ENCODE measurements around the gene PRKAG2. TPM values are rescaled to one million over a fixed set of nuclear protein-coding genes. Genes with fewer than 3 reads are reported as not detected.
A peak's percentile ranks its signal among the peaks of the same experiment; 100 is the strongest.

PRKAG2 gene
- 130 TPM for total RNA-seq
- long read RNA-seq, transcript PRKAG2-215 (14 exons, 2,699 nt), result minor isoform, 19 of 137 reads
- long read RNA-seq, transcript PRKAG2-203 (12 exons, 2,318 nt), result major isoform, 57 of 137 reads
- long read RNA-seq, partial matches to known transcripts, result 16 of 137 reads
- long read RNA-seq, other reads (novel, unspliced or antisense), result 44 of 137 reads

- no peaks in the 10 kb centered on the region for H3K9me3 ChIP-seq (replicated peaks)
- DNase-seq, result peak; percentile 80
- H3K27me3 ChIP-seq (ENCODE audit: low read depth), result peaks cover 26% of the 10 kb centered on the region
- H3K4me3 ChIP-seq, result peak within 1 kb of the TSS; percentile 94
- peak within 1 kb of the TSS; percentile 94 for H3K27ac ChIP-seq (replicated peaks)
- TF ChIP-seq CTCF (IDR thresholded peaks at IDR 0.05; ENCODE audit: borderline replicate concordance), result peak; percentile 36
- peaks cover 55% of the 10 kb centered on the region for H3K4me1 ChIP-seq
- H3K36me3 ChIP-seq, result no peaks in the 10 kb centered on the region
- intact Hi-C loops (cut with micrococcal nuclease), result no loop called here
These were observed at the start of gene PRKAG2 for GRCh38 chr7:151876899-151877777. Gene PRKAG2 (minus strand): TSS chr7:151877115. CDS start chr7:151876620, 495 bp downstream.

- Histone ChIP-seq H3K4me3 (no peak overlapping the region), H3K27me3 (ENCODE audit: low read depth) (no peaks in the 10 kb centered on the region), H3K9me3 (replicated peaks) (no peaks in the 10 kb centered on the region), H3K27ac (replicated peaks) (peak overlapping the region; percentile 50), H3K36me3 (no peaks in the 10 kb centered on the region), H3K4me1 (peaks cover 13% of the 10 kb centered on the region)
- no peak for TF ChIP-seq CTCF (IDR thresholded peaks at IDR 0.05; ENCODE audit: borderline replicate concordance)
- DNase-seq, result no peak
- intact Hi-C loops (cut with micrococcal nuclease), result no loop called here
These were observed 49.4 kb upstream of the PRKAG2 start for GRCh38 chr7:151926336-151926712.

GRCh38 chr7:151925446-151926335, 48.8 kb upstream of the PRKAG2 start:
- intact Hi-C loops (cut with micrococcal nuclease), result no loop called here
- Histone ChIP-seq H3K9me3 (replicated peaks) (no peaks in the 10 kb centered on the region), H3K4me3 (no peak overlapping the region), H3K27me3 (ENCODE audit: low read depth) (peaks cover 2% of the 10 kb centered on the region), H3K27ac (replicated peaks) (peak overlapping the region; percentile 50), H3K4me1 (peaks cover 13% of the 10 kb centered on the region), H3K36me3 (no peaks in the 10 kb centered on the region)
- no peak for TF ChIP-seq CTCF (IDR thresholded peaks at IDR 0.05; ENCODE audit: borderline replicate concordance)
- peak; percentile 48 for DNase-seq

GRCh38 chr7:151924508-151924907, 47.6 kb upstream of the PRKAG2 start:
- TF ChIP-seq CTCF (IDR thresholded peaks at IDR 0.05; ENCODE audit: borderline replicate concordance), result no peak

GRCh38 chr7:151924001-151924400, 47.1 kb upstream of the PRKAG2 start:
- Histone ChIP-seq H3K27me3 (ENCODE audit: low read depth) (peaks cover 16% of the 10 kb centered on the region), H3K4me3 (no peak overlapping the region), H3K9me3 (replicated peaks) (no peaks in the 10 kb centered on the region), H3K36me3 (no peaks in the 10 kb centered on the region), H3K27ac (replicated peaks) (peak overlapping the region; percentile 45), H3K4me1 (peaks cover 13% of the 10 kb centered on the region)
- DNase-seq, result no peak
- intact Hi-C loops (cut with micrococcal nuclease), result no loop called here
- TF ChIP-seq CTCF (IDR thresholded peaks at IDR 0.05; ENCODE audit: borderline replicate concordance), result no peak

More at GRCh38 chr7:151924508-151924907, 47.6 kb upstream of the PRKAG2 start:
- intact Hi-C loops (cut with micrococcal nuclease), result no loop called here
- H3K4me1 ChIP-seq, result peaks cover 13% of the 10 kb centered on the region
- H3K27me3 ChIP-seq (ENCODE audit: low read depth), result peaks cover 13% of the 10 kb centered on the region
- H3K9me3 ChIP-seq (replicated peaks), result no peaks in the 10 kb centered on the region
- no peak overlapping the region for H3K27ac ChIP-seq (replicated peaks)
- DNase-seq, result no peak
- H3K36me3 ChIP-seq, result no peaks in the 10 kb centered on the region
- no peak overlapping the region for H3K4me3 ChIP-seq
